Measurements from ENCODE around the gene TOMM5. TPM values are rescaled to one million over a fixed set of nuclear protein-coding genes. Genes with fewer than 3 reads are reported as not detected.

Gene TOMM5
- total and polyA plus RNA-seq, 2 of the 4 experiments (the other 2 are of a cell fraction) = 159 to 206 TPM

DNA sequence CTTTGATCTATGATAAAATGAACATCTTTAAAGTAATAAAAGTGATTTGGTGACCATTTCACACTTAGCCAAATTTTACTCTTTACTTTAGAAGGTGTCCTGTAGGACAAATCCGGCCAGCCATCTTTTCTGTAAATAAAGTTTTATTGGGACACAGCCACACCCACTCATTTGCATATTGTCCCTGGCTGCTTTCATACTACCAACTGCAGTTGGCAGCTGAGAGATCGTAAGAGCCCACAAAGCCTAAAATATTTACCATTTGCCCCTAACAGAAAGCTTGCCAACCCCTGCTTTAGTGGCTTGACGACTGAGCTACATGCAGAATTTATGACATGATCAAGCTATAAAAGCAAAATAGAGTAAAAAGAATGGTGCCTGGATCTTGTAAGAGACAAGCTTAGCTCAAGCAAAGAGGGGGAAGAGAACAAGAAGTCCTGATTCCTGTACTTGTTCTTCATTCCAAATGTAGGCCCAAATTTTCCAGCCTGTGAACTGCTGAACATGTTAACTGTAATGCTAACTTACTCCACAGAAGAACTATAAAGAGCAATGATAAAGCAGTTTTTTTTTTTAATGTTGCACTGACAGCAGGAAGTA is 8.8 kb downstream of the TOMM5 start:
- Histone ChIP-seq H3K4ac (ENCODE audit: low read depth, low read length) (no peak overlapping the region), H4K91ac (ENCODE audit: insufficient read depth, low read depth, low read length) (no peak overlapping the region), H4K8ac (ENCODE audit: low read depth in 2 of 2, low read length in 2 of 2) (no peak overlapping the region), H2AFZ (replicated peaks; ENCODE audit: low read length, poor library complexity) (no peak overlapping the region), H2AK5ac (ENCODE audit: low read depth, low read length) (no peak overlapping the region), H2AK9ac (replicated peaks; ENCODE audit: low read depth, low read length, poor library complexity) (no peak overlapping the region), H3K4me2 (ENCODE audit: low read depth, low read length) (no peak overlapping the region), H3K4me3 (ENCODE audit: insufficient read depth, low read depth, low read length) (no peak overlapping the region), H3K9me1 (ENCODE audit: insufficient read depth, low read length) (no peaks in the 10 kb centered on the region), H3K9ac (ENCODE audit: low read depth, low read length) (no peak overlapping the region), H2BK15ac (ENCODE audit: low read depth, low read length) (no peak overlapping the region), H4K20me1 (ENCODE audit: insufficient read depth, low read length) (peaks cover 4% of the 10 kb centered on the region), H4K5ac (ENCODE audit: low read depth, low read length) (no peak overlapping the region), H2BK120ac (ENCODE audit: low read depth, low read length) (no peak overlapping the region), H3K27ac (ENCODE audit: insufficient read depth, low read length) (no peak overlapping the region), H3K56ac (ENCODE audit: extremely low read depth, insufficient read depth, low read length) (no peak overlapping the region), H2BK20ac (ENCODE audit: low read depth, low read length) (no peak overlapping the region), H3K79me1 (ENCODE audit: low read depth in 1 of 2, low read length in 2 of 2) (peaks cover 27 to 37% of the 10 kb centered on the region in 2 experiments), H3K36me3 (ENCODE audit: control insufficient read depth, insufficient read depth, low read length) (peaks cover 30% of the 10 kb centered on the region), H3K9me3 (ENCODE audit: control insufficient read depth, insufficient read depth, low read length) (no peaks in the 10 kb centered on the region), H2BK5ac (ENCODE audit: low read depth, low read length, poor library complexity, severe bottlenecking) (no peak overlapping the region), H3K27me3 (ENCODE audit: control insufficient read depth, insufficient read depth, low read length) (no peaks in the 10 kb centered on the region), H3K23ac (ENCODE audit: low read depth, low read length) (no peak overlapping the region), H3K14ac (replicated peaks; ENCODE audit: low read depth, low read length) (no peak overlapping the region), H3K18ac (ENCODE audit: low read depth, low read length) (no peak overlapping the region), H3K4me1 (ENCODE audit: control insufficient read depth, insufficient read depth, low read length) (no peaks in the 10 kb centered on the region)
- TF ChIP-seq POLR2A (IDR thresholded peaks at IDR 0.05; ENCODE audit: low read depth, low read length) = no peak
- no peak for TF ChIP-seq CTCF (conservative IDR thresholded peaks at IDR 0.05; ENCODE audit: low read depth, low read length)
- no peak for TF ChIP-seq NFE2L2 (IDR thresholded peaks at IDR 0.05; ENCODE audit: low read depth, low read length)
- TF ChIP-seq RAD21 (IDR thresholded peaks at IDR 0.05; ENCODE audit: low read length) = no peak
- TF ChIP-seq USF2 (IDR thresholded peaks at IDR 0.05; ENCODE audit: low read depth, low read length) = no peak
- no peak for TF ChIP-seq CHD1 (IDR thresholded peaks at IDR 0.05; ENCODE audit: low read depth, low read length)
- TF ChIP-seq ELK1 (IDR thresholded peaks at IDR 0.05; ENCODE audit: borderline replicate concordance, low read depth, low read length) = no peak
- no peak for TF ChIP-seq RFX5 (IDR thresholded peaks at IDR 0.05; ENCODE audit: low read depth, low read length)
- TF ChIP-seq MXI1 (IDR thresholded peaks at IDR 0.05; ENCODE audit: borderline replicate concordance, low read depth, low read length) = no peak
- TF ChIP-seq SMC3 (IDR thresholded peaks at IDR 0.05; ENCODE audit: low read depth, low read length) = no peak
- no peak for TF ChIP-seq MAFK (IDR thresholded peaks at IDR 0.05; ENCODE audit: low read depth, low read length)
- no peak for TF ChIP-seq MAZ (IDR thresholded peaks at IDR 0.05; ENCODE audit: borderline replicate concordance, low read depth, low read length)
- TF ChIP-seq RCOR1 (IDR thresholded peaks at IDR 0.05; ENCODE audit: insufficient replicate concordance, low read length) = no peak
- TF ChIP-seq BHLHE40 (IDR thresholded peaks at IDR 0.05; ENCODE audit: low read depth, low read length) = no peak
- no peak for TF ChIP-seq CEBPB (IDR thresholded peaks at IDR 0.05; ENCODE audit: low read depth, low read length)
- no peak for TF ChIP-seq FOS (IDR thresholded peaks at IDR 0.05; ENCODE audit: low read depth, low read length)
- ChIA-PET POLR2A (ENCODE audit: unreplicated experiment) (no interaction called here), CTCF (interaction anchor here (0.7 kb wide), 1 partner anchor 342 kb away, joined by 3 read pairs; no protein-coding TSS in a partner anchor)
- DNase-seq = no peak
- in situ Hi-C loops (cut with MboI; ENCODE audit: low sequenced_read_pairs) (loop anchor here (10.0 kb wide), 2 partner anchors 321 to 781 kb away; partner anchors contain the start of gene SLC25A51), dilution Hi-C loops (cut with HindIII; ENCODE audit: low sequenced_read_pairs, unreplicated experiment) (no loop called here), intact Hi-C loops (cut with micrococcal nuclease) (loop anchor here (2.0 to 5.0 kb wide), 3 partner anchors 101 to 679 kb away; no protein-coding TSS in a partner anchor)
- no TSS peak for BruUV-seq (replicated peaks)
- WGBS, 2 experiments (ENCODE audit: extremely low coverage in 2 of 2, insufficient read length in 1 of 2) = 86% methylated on average over 1 of the region's 3 CpGs; no CpG with 5 or more reads in 1 of the 2 experiments
- no peak for ATAC-seq (ENCODE audit: low read depth)
